NCI-H2107 treated with DMSO at 0.1 percent for 48 hours (cell line): ENCODE data around the gene OTUB1.

Source experiments
- DNase-seq: peaks from one replicate; lab custom pipeline; 2025; ENCODE audit not compliant: unreplicated experiment; lab: John Stamatoyannopoulos, UW

Gene OTUB1

GRCh38 chr11:64022125-64022784, 36.0 kb downstream of the OTUB1 start:
- no peak for DNase-seq

GRCh38 chr11:64023712-64024710, 37.8 kb downstream of the OTUB1 start:
- DNase-seq, result no peak

- no peak for DNase-seq
Measured at GRCh38 chr11:64025205-64025604, 39.0 kb downstream of the OTUB1 start.

- DNase-seq, result no peak
Measured at GRCh38 chr11:64026575-64027205, 40.5 kb downstream of the OTUB1 start.

GRCh38 chr11:64027651-64028397, 41.6 kb downstream of the OTUB1 start:
- no peak for DNase-seq

GRCh38 chr11:64028398-64029115, 42.3 kb downstream of the OTUB1 start:
- peak; percentile 30 for DNase-seq

- DNase-seq, result no peak
Measured at GRCh38 chr11:64029773-64030172, 43.5 kb downstream of the OTUB1 start.

GRCh38 chr11:64031001-64031400, 44.8 kb downstream of the OTUB1 start:
- no peak for DNase-seq

GRCh38 chr11:64032050-64032449, 45.8 kb downstream of the OTUB1 start:
- DNase-seq, result no peak

- DNase-seq, result no peak
Measured at GRCh38 chr11:64034411-64034811, 48.2 kb downstream of the OTUB1 start.

GRCh38 chr11:64035081-64035524, 48.9 kb downstream of the OTUB1 start:
- no peak for DNase-seq

GRCh38 chr11:64035576-64035975, 49.3 kb downstream of the OTUB1 start, which contains the start of gene FLRT1:
Gene FLRT1, plus strand, starts transcription at chr11:64035931. Its CDS starts 80,337 bp downstream, at chr11:64116268.
- no peak for DNase-seq

- no peak for DNase-seq
Measured at GRCh38 chr11:64036087-64037026, 50.1 kb downstream of the OTUB1 start.

- DNase-seq, result no peak
Measured at GRCh38 chr11:64037027-64037634, 50.9 kb downstream of the OTUB1 start.

- DNase-seq, result no peak
Measured at GRCh38 chr11:64038500-64038899, 52.3 kb downstream of the OTUB1 start.

GRCh38 chr11:64039012-64039665, 52.9 kb downstream of the OTUB1 start:
- DNase-seq, result no peak

- no peak for DNase-seq
Measured at GRCh38 chr11:64040684-64041322, 54.6 kb downstream of the OTUB1 start.

- no peak for DNase-seq
Measured at GRCh38 chr11:64041846-64042245, 55.6 kb downstream of the OTUB1 start.
